Smooth muscle cell of the brain vasculature (primary cell): ENCODE results near the gene HECA.
"Not testable (repeated sequence)": the region's sequence is repeated elsewhere in the genome, so short reads cannot be mapped to it uniquely, and the experiment has no call there.

ENCODE experiments used
- DNase-seq: peaks from one replicate; pipeline ENCODE4 v3.0.0-alpha.2; 2012; ENCODE audit warnings: low read depth, low spot score

Gene HECA

DNA sequence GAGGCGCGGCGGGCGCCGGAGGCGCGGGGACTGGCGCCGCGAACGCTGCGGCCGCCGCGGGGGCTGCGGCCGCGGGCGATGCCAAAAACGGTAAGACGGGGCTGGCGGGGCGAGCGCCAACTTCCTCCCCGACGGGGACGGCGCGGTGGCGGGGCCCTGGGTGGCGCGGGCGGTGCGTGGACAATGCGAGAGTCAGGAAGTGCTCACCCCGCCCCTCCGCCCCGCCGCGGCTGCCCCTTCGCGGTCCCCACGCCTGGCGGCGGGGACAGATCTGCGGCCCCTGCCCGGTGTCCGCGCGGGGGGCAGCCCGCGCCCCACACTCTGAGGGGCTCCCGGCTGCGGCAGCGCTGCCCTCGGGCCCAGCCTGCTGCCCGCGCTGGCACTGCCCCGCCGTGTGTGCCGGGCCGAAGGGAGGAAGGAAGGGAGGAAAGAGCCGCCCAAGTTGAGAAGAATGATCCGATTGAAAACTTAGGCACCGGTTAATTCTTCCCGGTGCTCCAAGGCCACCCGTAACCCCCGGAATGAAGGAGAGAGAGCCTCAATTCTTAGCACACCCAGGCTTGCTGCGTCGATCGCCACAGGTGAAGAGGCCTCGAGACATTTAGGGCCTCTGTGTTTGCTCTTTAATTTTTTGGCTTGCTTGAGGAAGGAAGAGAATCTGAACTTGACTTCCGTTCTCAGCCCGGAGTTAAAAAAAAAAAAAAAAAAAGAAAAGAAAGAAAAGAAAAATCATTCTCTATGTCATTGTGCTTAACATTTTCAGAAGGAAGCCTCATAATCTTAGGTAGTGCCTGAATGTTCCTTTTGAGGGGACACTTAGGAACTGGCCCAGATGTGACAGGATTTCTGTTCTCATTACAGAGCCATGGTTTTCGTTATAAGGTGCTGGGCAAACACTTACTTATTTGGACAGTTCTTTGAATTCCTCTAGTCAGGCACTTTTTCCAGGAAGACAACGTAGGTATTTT, 982 bp downstream of the HECA start:
- DNase-seq: no peak

DNA sequence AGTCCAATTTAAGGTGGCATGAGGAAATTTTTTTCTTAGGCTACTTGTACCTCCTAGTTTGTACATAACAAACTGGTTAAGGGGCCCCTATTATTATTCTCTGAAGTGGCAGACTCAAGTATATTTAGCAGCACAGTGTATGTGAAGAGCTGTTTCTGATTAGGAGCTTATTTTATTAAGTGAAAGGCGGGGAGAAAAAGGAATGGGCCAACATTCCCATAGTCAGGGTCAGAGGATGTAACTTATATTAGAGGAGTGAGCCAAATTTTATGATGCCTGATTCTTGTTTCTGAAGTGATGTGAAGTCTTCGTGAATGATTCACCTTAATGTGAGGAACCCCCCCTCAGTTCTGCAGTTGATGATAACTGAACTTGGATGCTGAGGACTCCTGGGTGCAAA, 2.8 kb downstream of the HECA start:
- no peak for DNase-seq

DNA sequence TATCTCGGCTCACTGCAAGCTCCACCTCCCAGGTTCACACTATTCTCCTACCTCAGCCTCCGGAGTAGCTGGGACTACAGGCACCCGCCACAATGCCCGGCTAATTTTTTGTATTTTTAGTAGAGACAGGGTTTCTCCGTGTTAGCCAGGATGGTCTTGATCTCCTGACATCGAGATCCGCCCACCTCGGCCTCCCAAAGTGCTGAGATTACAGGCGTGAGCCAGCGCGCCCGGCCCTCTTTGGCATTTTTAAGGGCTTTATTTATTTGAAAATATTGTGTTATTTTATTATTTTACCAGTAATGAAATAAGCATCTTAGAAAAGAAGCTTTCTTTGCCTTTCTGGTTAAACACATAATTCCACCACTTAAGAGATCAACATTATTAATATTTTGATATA, 6.0 kb downstream of the HECA start:
- not testable (repeated sequence) for DNase-seq

DNA sequence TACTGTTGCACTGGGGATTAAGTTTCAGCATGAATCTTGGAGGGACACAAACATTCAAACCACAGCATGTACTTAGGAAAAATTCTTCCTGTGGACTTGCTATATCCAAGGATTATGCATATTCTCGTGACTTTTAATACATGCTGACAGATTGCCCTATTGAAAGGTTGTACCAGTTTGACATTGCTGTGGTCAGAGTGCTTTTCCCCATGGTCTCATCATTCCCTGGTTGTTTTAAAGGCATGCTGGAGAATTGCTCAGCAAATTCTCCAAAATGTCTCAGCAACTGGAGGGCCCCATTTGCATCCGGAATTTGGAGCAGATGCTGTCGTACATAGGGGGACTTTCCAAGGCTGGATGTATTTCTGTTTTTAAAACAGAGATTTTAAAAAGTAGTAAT, 7.4 kb downstream of the HECA start:
- DNase-seq: no peak

DNA sequence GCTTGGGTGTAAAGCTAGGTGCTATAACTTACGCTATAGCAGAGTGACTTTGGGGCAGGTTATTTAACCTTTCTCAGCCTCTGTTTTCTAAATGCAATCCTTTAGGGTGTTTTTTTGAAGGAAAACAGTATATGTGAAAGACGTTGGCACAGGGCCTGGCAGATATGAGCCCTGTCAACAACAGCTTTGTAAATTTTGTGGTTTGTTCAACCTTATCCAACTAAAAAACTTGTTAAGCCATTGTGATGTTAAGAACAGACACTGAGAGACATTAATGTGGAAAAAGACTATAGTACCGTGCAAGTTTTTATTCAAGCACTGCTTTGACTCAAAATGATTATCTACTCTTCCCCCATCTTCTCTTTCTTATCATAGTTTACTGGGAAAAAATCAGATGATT, 8.2 kb downstream of the HECA start:
- no peak for DNase-seq

DNA sequence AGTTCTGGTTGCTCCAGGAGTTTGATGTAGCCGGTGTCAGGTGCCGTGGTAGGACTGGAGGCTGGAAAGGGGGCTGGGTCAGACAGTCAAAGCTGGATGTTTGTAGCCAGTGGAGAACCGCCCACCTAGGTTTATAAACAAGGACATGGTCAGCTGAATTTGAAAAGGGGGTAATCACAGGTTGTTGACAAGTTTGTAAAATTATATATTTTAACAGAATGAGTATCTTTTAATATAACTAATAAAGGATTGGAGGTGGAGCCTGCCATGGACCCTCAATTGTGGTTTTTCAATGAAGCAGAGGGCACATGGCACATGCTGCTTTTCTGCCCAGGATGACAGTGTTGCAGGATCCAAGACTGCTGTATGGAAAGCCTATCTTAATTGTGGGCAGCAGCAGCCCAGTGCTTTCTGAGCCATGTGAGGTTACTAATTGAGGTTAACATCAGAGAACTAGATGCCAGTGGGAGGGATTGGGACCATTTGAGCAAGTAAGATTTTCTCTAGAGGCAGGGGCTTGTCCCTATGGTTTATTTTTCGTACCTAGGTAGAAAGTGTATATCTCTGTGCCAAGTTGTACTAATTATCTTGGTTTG, 9.7 kb downstream of the HECA start:
- DNase-seq: no peak

DNA sequence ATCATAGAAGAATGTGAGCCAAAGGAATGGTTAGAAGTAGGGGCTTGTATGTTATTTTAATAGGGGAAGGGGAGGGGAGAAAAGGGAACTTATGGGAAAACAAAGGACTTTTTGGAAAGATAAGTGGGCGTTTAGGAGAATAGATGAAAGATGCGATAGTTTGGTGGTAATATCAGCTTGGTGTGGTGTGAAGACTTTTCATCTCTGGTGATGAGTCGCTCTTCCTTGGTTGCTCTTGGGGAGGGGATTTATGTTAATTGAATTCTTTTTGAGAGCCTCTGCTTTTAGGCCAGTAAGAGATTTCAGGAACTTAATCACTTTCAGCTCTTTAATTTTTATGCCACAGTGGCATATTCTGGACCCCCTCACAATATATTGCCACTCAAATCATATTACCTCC, 10.8 kb downstream of the HECA start:
- no peak for DNase-seq

DNA sequence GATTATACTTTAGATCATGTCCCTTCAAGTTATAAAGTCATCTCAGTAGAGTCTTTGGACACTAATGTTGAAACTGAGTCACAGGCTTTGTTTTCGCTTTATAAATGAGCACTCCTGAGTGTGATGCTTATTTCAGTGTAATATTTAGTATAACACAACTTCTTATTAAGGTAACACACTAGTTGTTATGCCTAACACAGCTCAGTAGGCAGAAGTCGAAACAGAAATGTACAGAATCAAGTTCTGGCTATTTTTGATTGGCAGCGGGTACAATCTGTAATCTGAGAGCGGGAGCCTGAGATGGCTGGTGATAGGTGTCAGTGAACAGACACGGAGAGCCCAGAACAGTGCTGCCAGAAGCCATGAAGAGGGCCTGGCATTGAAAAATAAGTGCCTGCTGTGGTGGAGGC, 11.4 kb downstream of the HECA start:
- DNase-seq: no peak

DNA sequence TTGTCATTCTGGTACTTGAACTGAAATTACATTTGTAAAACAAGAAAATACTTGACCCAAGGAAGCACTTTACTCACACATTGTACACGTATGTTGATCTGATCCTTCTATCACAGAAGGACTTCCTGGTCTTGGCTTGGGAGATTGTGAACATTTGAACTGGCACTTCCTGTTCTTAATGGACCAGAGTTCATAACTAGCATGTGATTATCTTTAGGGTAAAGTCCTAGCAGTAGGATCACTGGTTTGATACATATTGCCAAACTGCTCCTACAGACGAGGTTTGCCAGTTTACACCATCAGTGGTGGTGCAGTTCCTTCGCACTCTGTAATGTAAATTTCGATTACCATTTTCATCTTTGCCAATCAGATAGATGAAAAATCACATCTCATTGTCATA, 12.7 kb downstream of the HECA start:
- no peak for DNase-seq

DNA sequence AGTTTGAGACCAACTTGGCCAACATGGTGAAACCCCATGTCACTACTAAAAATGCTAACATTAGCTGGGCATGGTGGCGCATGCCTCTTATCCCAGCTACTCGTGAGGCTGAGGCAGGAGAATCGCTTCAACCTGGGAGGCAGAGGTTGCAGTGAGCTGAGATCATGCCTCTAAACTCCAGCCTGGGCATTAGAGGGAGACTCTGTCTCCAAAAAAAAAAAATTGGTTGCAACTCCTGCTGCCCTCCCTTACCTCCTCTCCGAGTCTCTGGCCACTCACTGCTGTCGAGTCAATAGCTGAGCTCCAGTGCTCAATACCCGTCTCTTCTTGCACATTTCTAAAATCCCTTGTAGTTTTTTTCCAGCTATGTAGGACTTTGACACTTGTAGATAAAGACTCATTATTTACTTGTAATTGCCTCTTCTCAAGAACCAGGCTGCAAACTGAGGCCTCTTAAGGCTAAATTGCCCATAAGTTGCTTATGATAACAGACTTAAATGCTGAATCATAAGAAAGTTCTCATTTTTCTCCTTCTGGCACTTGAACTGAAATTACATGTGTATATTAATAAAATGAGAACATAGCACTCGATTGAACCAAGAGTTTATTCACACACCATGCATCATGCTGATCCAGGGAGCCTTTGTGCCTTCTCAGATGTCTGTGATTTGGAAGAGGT, 13.8 kb downstream of the HECA start:
- DNase-seq: no peak

DNA sequence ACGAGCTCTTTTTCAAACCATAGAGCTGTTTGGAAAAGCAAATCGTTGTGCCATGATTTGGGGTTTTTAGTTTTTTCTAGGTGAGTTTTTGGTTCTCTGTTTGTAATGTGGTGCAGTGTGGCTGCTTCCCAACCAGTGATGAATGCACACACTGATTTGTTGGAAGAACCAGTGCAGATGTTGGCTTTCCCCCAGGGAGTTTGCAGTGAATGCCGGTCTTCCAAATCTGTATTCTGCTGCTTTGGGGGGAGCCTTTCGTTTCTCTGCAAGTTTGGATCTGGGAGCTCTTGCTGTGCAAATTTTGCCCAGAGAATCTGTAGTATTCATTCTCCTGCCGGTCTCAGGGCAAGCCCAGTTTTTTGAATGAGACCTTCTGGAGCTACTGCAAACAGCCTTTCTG, 14.5 kb downstream of the HECA start:
- no peak for DNase-seq

DNA sequence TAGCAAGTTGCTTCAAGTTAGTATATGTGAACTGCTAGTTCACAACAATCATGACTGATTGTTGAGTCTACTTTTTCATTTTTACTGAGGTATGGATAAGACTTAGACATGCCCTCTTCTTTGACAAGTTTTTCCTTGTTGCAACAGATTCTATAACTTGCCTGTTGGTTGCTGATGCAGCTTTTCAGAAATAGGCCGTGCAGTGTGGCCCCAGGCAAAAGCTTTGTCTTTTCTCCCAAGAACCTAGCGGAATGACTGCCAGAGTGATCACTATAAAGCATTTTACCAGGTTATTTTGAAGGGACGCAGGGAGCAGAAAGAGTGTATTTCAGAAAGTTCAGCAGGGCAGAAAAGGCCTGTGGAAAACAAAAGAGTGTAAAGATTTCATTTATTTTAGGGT, 16.0 kb downstream of the HECA start:
- DNase-seq: no peak

DNA sequence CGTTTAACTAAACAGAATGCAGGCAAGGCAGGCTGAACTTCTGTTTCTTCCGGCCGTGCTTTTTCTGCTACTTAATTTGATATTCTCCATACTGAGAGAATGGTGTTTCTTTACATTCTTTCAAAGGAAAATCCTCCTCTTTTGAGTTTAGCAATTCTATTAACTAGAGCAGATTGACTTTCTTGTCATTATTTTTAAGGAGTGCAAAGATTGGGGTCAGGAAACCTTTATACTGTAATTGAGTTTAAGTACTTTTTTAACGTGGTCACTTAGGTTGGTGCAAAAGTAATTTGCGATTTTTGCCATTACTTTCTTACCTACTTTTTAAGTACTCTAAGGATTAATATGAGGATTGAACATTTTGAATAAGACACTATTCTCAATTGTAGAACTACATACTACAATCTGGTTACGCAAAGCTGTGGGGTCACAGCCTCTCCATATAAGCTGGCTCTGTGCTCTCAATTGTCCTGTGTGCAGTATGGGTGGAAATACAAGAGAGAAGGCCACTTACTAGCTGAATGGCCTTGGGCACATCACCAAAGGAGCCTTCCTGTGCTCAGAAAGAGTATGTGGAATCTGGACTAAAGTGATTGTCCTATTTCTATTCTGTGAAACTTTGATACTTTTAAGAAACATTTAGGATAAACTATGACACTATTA, 16.7 kb downstream of the HECA start:
- DNase-seq: no peak

DNA sequence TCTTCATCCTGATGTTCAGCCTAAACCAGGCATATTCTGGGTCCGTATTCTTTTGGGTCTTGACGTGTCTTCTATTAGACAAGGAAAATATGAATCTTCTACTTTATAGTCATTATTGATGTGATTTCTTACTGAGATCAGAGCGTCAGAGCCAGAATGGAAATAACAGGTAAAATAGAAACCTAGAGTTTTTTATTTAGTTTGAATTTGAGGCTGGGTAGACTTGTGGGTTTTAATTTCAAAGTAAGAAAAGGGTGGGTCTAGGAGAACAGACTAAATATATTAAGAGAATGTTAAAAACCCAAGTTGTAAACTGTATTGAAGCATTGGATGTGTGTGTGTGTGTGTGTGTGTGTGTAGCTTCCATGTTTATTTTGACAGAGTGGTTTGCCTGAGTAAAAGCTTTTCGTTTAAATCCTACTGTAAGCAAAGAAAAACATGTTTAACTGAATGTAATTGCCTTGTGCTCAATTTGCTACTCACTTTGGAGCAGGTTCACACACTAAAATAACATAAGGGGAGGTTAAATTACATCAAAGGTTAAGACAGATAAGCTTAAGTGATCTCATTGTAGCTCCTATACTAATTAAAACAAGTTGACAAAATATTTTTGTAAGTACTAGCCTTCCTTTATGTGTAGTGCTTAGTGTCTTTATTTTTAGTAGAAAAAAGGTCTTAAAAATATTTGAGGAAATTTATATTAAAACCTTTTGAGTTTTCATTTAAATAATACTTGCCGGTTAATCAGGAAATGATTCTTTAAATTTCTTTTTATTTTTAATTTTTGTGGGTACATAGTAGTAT, 17.4 kb downstream of the HECA start:
- no peak for DNase-seq

DNA sequence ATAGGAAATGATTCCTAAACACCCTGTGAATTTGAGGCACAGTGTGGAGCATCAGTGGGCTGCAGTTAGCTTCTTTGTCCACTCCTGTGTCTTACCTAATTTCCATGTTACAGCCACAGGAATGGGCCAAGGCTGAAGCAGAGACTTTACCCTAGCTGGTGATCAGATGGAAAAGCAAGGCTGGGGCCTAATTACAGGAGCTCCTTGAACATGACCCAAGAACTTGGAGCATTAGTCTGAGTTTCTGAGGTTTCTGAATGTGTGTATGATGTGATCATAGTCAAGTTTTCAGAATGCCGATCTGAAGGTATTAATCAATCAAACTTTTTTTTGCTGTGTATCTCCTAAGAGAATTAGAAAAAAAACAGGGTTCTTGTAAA, 18.0 kb downstream of the HECA start:
- DNase-seq: no peak

DNA sequence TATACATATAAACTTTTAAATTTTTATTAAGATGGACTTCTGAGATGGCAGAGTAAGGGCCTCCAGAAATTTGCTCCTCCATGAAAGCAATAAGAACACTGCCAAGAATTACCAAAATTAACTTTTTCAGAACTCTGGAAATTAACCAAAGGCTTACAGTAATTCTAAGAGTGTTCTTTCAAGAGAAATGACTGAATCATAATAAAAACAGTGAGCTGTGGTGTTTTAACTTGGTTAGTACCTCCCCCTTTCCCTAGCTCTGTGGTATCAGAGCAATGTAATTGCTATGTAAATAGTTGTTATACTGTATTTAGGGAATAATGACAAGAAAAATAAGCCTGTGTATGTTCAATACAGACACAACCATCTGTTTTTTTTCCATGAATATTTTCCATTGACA, 19.0 kb downstream of the HECA start:
- no peak for DNase-seq

DNA sequence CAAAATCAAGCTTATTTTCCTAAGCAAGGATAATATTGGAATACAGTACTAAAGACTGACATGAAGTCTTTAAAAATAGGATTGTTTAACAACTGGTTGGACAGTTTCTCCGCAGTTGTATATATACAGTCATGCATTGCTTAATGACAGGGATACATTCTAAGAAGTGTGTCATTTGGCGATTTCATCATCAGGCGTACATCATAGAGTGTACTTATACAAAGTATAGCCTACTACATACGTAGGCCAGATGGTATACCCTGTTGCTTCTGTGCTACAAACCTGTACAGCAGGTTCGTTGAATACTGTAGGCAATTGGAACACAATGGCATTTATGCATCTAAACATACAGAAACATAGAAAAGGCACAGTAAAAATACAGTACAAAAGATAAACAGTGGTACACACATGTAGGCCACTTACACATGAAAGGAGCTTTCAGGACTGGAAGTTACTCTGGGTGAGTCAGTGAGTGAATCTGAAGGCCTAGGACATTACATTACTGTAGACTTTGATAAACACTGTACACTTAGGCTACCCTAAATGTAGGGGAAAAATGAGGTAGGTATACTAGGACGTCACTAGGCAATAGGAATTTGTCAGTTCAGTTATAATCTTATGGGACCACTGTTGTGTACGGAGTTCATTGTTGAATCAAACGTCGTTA, 20.1 kb downstream of the HECA start:
- no peak for DNase-seq

DNA sequence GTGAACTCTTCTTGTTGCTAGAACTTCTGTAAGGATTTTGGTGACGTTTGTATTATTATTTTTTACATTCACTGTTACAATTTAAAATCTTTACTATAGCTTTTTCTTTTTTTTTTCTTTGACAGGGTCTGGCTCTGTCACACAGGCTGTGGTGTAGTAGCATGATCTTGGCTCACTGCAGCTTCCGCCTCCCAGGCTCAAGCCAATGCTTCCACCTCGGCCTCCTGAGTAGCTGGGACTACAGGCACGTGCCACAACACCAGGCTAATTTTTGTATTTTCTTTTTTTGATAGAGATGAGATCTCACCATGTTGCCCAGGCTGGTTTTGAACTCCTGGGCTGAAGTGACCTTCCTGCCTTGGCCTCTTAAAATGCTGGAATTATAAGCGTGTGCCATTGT, 21.2 kb downstream of the HECA start:
- no peak for DNase-seq

DNA sequence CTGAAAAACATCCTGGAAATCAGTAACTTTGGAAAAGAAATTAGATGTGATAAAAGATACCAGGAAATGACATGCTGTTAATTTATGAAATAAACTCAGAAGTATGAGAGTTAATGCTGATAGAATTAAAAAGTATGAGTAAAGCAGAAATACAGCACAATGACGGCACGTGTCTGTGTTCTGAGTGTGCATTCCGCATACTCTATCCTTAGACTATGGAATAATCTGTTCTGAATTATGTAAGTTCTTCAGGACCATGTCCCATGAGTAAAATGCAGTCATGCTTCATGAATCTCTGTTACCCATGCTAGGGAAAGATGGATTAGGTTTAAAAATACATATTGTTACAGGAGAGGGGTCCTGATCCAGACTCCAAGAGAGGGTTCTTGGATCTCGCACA, 21.7 kb downstream of the HECA start:
- no peak for DNase-seq

DNA sequence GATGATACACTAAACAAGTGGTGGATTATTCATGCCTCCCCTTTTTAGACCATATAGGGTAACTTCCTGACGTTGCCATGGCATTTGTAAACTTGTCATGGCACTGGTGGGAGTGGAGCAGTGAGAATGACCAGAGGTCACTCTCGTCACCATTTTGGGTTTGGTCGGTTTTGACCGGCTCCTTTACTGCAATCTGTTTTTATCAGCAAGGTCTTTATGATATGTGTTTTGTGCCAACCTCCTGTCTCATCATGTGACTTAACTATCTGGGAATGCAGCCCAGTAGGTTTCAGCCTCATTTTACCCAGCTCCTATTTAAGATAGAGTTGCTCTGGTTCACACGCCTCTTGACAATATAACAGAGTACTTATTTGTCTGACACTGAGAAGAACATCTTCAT, 22.2 kb downstream of the HECA start:
- not testable (repeated sequence) for DNase-seq

DNA sequence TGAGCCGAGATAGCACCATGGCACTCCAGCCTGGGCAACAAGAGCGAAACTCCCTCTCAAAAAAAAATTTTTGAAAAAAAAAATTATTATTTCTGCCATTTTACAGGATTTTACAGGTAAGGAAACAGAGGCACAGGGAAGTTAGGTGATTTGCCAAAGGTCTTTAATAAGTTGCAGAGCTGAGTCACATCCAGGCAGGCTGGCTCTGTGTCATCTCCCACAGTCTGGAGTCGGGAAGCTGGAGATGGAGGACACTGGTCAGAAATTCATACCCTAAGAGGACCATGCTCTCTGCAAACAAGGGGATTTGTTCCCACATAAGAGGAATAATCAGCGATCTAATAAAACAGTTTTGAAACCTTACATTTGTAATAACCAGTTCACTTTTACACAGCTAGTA, 24.1 kb downstream of the HECA start:
- DNase-seq: no peak
